Muscle of back (tissue), 11 donors: Measurements from ENCODE around the gene SLC26A8. TPM values are rescaled to one million over a fixed set of nuclear protein-coding genes. Genes with fewer than 3 reads are reported as not detected.
"Not testable (repeated sequence)": the region's sequence is repeated elsewhere in the genome, so short reads cannot be mapped to it uniquely, and the experiment has no call there.

Experiments used
- DNase-seq, 3 donors: peaks; one replicate each; pipeline versions ENCODE4 v3.0.0 to v3.0.0-alpha.2; 2013
- polyA plus RNA-seq, 10 donors: library from polyadenylated mRNA; unstranded; fragments of 120-200 nt; gene quantifications; one replicate each; pipeline ENCODE4 v1.2.1, GENCODE V29; 2013; ENCODE audit not compliant: insufficient read length in 10 of 10

Gene SLC26A8
- polyA plus RNA-seq, 10 donors = 0.04 to 0.25 (median 0.12) TPM; not detected in 3

GRCh38 chr6:35943390-35943789 is 81.1 kb downstream of the SLC26A8 start:
- no peak for DNase-seq

GRCh38 chr6:35942355-35942754 is 82.1 kb downstream of the SLC26A8 start:
- no peak for DNase-seq

- not testable (repeated sequence) for DNase-seq
These were observed 83.3 kb downstream of the SLC26A8 start for GRCh38 chr6:35941170-35941569.

- not testable (repeated sequence) for DNase-seq
These were observed 84.4 kb downstream of the SLC26A8 start for GRCh38 chr6:35940014-35940413.

GRCh38 chr6:35939259-35939658 is 85.2 kb downstream of the SLC26A8 start:
- DNase-seq = not testable (repeated sequence)

DNA sequence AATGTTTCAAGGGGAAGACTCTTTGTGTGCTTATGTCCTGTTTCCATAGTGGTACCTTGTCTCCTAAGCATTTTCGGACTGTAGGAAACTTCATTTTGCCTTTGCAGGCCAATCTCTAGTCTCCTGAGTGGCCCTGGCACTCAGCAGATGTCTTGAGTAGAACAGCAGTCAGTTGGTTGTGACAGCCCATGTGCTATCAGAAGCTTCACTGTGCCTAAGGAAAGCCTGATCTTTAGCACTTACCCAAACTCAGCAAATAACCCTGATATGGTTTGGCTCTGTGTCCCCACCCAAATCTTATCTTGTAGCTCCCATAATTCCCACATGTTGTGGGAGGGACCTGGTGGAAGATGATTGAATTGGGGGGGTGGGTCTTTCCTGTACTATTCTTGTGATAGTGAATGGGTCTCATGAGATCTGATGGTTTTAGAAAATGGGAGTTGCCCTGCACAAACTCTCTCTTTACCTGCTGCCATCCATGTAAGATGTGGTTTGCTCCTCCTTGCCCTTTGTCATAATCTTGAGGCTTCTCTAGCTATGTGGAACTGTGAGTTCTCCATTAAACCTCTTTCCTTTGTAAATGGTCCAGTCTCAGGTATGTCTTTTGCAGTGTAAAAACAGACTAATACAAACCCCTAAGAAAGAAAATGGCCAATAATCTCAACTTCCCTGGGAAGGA is 87.6 kb downstream of the SLC26A8 start:
- DNase-seq = no peak

DNA sequence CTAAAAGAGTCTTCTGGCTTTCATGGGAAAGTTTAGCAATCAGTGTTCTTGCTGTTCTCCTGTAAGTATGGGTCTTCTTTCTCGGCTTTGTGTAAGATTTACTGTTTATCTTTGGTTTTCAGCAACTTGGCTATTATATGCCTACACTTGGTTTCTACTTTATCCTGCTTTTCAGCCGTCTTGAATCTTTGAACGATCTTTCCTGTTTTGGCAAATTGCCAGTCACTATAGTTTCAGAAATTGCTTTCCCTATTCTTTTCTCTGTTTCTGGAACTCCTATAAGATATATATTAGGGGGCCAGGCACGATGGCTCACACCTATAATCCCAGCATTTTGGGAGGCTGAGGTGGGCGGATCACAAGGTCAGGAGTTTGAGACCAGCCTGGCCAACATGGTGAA is 89.0 kb downstream of the SLC26A8 start:
- DNase-seq = no peak

- DNase-seq = no peak
These were observed 90.6 kb downstream of the SLC26A8 start for GRCh38 chr6:35933844-35934243.

GRCh38 chr6:35931873-35932272 is 92.6 kb downstream of the SLC26A8 start:
- not testable (repeated sequence) for DNase-seq

DNA sequence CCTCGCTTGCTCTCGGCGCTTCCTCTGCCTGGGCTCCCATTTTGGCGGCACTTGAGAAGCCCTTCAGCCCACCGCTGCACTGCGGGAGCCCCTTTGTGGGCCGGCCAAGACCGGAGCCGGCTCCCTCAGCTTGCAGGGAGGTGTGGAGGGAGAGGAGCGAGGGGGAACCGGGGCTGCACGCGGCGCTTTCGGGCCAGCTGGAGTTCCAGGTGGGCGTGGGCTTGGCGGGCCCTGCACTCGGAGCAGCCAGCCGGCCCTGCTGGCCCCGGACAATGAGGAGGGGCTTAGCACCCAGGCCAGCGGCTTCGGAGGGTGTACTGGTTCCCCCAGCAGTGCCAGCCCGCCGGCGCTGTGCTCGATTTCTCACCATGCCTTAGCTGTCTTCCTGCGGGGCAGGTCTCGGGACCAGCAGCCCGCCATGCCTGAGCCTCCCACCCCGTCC is 93.3 kb downstream of the SLC26A8 start:
- DNase-seq = no peak

DNA sequence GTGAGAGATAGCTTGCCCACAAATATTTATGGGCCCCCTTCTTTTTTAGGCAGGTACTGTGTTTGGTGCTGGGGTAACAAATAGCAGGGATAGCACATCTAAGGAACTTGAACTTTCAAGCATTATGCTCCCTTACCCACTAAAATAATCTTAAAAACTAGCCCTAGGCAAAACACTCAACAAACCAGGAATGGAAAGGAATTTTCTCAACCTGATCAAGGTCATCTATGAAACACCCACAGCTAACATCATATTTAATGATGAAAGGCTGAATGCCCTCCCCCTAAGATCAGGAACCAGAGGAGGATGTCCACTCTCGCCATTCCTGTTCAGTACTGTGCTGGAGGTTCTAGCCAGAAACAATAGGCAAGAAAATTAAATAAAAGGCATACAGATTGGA is 94.8 kb downstream of the SLC26A8 start:
- DNase-seq = no peak

- DNase-seq = no peak
These were observed 97.8 kb downstream of the SLC26A8 start for GRCh38 chr6:35926509-35927215.

GRCh38 chr6:35925961-35926360 is 98.5 kb downstream of the SLC26A8 start:
- DNase-seq = no peak

DNA sequence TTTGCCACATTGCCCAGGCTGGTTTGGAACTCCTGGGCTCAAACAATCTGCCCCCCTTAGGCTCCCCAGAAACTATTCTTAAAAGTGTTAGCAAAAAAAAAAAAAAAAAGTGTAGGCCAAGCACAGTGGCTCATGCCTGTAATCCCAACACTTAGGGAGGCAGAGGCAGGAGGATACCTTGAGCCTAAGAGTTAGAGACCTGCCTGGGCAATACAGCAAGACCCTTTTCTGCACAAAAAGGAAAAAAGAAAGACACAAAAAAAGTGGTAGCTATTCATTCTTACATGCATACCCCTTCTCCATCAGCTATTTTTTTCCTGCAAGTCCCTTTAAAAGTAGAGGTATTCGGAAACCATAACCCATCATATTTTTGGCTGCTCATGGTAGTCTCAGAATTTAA is 100.3 kb downstream of the SLC26A8 start:
- DNase-seq = no peak

DNA sequence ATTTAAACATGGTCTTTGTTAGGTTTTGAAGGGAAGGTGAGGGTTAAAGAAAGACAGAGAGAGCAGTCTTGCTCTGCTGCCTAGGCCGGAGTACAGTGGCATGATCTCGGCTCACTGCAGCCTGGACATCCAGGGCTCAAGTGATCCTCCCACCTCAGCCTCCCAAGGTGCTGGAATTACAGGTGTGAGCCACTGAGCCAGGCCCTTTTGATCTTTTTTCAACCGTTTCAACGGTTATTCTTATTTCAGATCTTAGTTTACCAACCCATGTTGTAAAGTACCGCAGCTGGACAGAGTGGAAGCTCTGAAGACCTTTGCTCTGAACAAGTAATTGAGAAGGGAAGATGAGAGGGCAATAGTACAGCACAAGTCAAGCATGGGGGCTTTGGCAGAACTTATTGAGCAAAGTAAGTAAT is 102.3 kb downstream of the SLC26A8 start:
- no peak for DNase-seq

- DNase-seq = peak; percentile 81 to 95 (median 92)
These were observed 103.4 kb downstream of the SLC26A8 start, which contains the start of gene SRPK1 for GRCh38 chr6:35920793-35921732. TSS of gene SRPK1 (minus strand) at chr6:35921098. CDS start at chr6:35921056, 42 bp downstream.

DNA sequence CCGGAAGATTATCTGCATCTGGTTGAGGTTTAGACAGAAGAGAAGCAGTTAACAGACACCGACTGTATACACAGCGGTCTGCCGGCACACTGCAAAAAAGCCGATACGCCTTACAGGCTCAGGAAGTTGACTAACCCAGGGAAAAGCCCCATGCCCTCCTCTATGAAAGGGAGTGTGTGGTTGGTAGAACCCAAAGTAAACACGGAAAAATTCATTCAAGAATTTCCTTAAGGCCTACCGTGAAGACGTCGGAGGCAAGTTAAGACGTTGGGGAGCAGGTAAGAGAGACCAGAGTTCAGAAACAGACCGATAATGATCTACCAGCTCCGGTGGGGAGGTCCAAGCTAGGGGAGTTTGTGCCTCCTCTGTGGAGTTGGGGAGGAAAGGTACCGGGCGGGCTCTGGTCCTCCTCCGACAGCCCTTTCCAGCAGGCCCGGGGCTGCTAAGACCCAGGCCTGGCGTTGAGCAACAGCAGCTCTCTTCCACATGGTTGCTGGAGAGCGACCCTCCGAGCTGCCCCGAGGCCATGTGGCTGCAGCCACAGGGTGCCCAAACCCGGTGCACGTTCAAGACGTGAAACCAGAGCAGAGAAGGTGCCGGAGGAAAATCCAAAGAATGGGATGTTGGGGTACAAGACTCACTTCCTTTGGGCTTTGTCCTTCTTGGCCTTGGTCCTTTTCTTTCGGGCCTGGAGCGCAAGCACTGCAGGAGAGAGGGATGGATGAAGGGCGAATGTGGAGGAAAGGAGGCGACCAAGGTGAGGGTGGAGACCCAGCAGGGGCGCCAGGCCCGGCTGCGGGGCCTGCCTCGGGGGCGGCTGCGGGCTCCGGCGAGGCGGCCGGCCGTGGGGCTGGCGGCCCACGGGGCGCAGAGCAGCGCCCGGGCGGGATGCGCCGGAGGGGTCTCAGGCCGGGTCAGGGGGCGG is 104.4 kb downstream of the SLC26A8 start:
- peak in 2 of 3 donors; percentile 23 to 61 for DNase-seq

GRCh38 chr6:35919085-35919826 is 105.2 kb downstream of the SLC26A8 start:
- peak in 1 of 3 donors; percentile 19 for DNase-seq

DNA sequence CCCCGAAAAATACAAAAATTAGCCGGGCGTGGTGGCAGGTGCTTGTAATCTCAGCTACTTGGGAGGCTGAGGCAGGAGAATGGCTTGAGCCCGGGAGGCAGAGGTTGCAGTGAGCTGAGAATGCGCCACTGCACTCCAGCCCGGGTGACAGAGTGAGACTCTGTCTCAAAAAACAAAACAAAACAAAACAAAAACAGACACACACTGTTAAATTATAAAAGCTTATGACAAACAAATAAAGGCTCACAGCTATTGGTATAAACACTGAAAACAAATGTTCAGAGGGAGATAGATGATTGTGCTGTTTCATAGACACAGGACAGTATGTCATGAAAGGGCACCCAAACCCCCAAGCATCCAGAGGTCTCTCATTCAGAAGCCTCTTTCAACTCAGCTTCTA is 107.5 kb downstream of the SLC26A8 start:
- DNase-seq = not testable (repeated sequence)

GRCh38 chr6:35916056-35916455 is 108.4 kb downstream of the SLC26A8 start:
- DNase-seq = no peak
